GM23338 (cell line): Measurements from ENCODE around the gene EPM2AIP1.

ENCODE experiments used
- CTCF ChIP-seq, 2 experiments: fragments of 200-600 bp in 1 of 2; sonication (generic) in 1 of 2; conservative IDR thresholded peaks; 2 replicates each; pipeline versions ENCODE4 v1.5.1 to v1.6.1; 2016 to 2017; ENCODE audit warnings: antibody characterized with exemption in 2 of 2, low read depth in 2 of 2, mild to moderate bottlenecking in 2 of 2, moderate library complexity in 1 of 2
- EZH2 ChIP-seq: fragments of 200-600 bp; sonication (generic); IDR thresholded peaks from one replicate; pipeline ENCODE4 v1.8.0; 2017; ENCODE audit warnings: antibody characterized with exemption, mild to moderate bottlenecking, low read depth; ENCODE audit not compliant: unreplicated experiment
- REST ChIP-seq: IDR thresholded peaks from one replicate; pipeline ENCODE4 v1.6.1; 2018; ENCODE audit warnings: antibody characterized with exemption; ENCODE audit not compliant: unreplicated experiment
- TF ChIP-seq, protein P1 (sequence below): IDR thresholded peaks from 2 replicates; pipeline ENCODE4 v1.6.1; 2016; ENCODE audit warnings: antibody characterized with exemption

GRCh38 chr3:37017683-37018082, 24.8 kb upstream of the EPM2AIP1 start:
- TF ChIP-seq, protein P1, sequence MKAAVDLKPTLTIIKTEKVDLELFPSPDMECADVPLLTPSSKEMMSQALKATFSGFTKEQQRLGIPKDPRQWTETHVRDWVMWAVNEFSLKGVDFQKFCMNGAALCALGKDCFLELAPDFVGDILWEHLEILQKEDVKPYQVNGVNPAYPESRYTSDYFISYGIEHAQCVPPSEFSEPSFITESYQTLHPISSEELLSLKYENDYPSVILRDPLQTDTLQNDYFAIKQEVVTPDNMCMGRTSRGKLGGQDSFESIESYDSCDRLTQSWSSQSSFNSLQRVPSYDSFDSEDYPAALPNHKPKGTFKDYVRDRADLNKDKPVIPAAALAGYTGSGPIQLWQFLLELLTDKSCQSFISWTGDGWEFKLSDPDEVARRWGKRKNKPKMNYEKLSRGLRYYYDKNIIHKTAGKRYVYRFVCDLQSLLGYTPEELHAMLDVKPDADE: no peak
- TF ChIP-seq REST (no peak), CTCF (conservative IDR thresholded peaks at IDR 0.05; ENCODE audit: low read depth in 2 of 2) (no peak), EZH2 (no peak)
